Activated naive CD4-positive, alpha-beta T cell treated with anti-CD3 and anti-CD28 coated beads, Interleukin-2, amount 10 ng/mL, durations not matched to agents 7 days and 5 days (primary cell): ENCODE measurements around the gene CLDN10.
"Not testable (repeated sequence)": the region's sequence is repeated elsewhere in the genome, so short reads cannot be mapped to it uniquely, and the experiment has no call there.

Experiments used
- CTCF ChIA-PET: fragments of 350-600 bp; sonication (Branson Sonifier 250); formaldehyde crosslinking; loops from one replicate; lab custom pipeline; 2021; ENCODE audit warnings: antibody characterized with exemption; lab: Charles Lee
- DNase-seq: peaks from one replicate; pipeline ENCODE4 v3.0.0-alpha.2; 2020
- H3K27ac Mint-ChIP-seq: one replicate; pipeline ENCODE4 v1.8.0; 2021; ENCODE audit warnings: mild to moderate bottlenecking, moderate library complexity, mixed read lengths
- H3K27me3 Mint-ChIP-seq: one replicate; pipeline ENCODE4 v1.8.0; 2021; ENCODE audit warnings: mild to moderate bottlenecking, mixed read lengths
- H3K36me3 Mint-ChIP-seq: one replicate; pipeline ENCODE4 v1.8.0; 2021; ENCODE audit warnings: mixed read lengths
- H3K4me1 Mint-ChIP-seq: one replicate; pipeline ENCODE4 v1.8.0; 2021; ENCODE audit warnings: mixed read lengths
- H3K4me3 Mint-ChIP-seq: one replicate; pipeline ENCODE4 v1.8.0; 2021; ENCODE audit warnings: mild to moderate bottlenecking, moderate library complexity, mixed read lengths
- H3K9me3 Mint-ChIP-seq: one replicate; pipeline ENCODE4 v1.8.0; 2021; ENCODE audit warnings: mixed read lengths

The CLDN10 gene

DNA sequence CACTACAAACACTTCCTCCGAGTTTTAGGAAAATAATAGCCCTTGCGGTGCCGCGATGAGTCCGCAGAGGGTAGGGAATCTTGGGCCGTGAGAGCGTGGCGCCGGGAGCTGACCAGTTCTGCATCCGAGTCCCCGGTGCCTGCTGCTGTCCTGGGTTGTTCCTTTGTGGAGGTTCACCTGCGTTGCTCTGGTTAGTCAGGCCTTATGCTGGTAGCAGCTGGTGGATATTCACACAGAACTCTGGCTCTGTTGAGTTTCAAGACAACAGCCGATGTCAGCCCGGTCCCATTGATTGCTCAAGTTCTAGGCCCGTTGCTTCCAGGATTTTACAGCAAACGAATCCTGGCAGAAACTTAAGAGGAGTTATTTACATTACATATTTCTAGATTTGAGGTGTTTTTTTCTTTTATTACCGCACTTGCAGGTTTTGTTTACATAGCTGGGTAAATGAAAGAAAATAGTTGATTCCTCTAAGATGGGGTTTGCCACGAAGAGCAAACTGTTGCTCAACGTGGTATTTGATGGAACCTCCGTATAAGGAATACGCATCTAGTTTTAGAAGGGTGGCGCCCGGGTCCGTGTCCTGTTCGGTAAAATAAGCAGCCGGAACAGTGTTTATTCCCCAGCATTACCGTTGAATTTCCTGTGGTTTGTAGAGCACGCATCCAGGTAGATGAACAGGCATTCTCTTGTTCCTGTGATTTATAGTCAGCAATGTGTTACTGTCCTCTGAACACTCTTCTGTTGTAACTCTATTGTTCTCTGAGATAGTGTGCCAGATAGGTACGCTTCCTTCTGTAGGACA lies 1.3 kb downstream of the CLDN10 start:
- CTCF ChIA-PET, result interaction anchor here (1.0 kb wide), 1 partner anchor 280 kb away, joined by 4 read pairs; no protein-coding TSS in a partner anchor
- DNase-seq, result no peak
- Mint-ChIP-seq H3K9me3 (no peaks in the 10 kb centered on the region), H3K27ac (no peak overlapping the region), H3K36me3 (no peaks in the 10 kb centered on the region), H3K4me1 (peaks cover 16% of the 10 kb centered on the region), H3K4me3 (no peak overlapping the region), H3K27me3 (peaks cover 55% of the 10 kb centered on the region)

DNA sequence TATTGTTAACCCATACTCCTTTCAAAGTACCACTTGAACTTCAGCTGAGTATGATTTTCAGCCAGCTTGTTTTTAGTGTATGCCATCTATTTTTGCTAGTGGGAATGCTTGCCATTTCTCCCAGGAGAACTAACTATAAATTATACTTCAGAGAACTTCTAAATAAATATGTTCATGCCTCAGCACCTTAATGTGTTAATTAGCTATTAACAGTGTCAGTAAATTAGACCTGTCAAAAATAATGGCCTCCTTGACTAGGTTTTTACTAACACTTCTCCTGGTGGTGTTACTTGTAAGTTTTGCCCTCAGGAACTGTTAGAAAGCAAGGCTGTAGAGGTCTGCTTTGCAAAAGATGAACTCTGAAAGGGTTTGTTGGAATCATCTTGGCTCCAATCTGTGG lies 4.5 kb downstream of the CLDN10 start:
- peaks cover 43% of the 10 kb centered on the region for H3K27me3 Mint-ChIP-seq
- CTCF ChIA-PET, result no interaction called here

GRCh38 chr13:95559100-95559499 lies 6.6 kb downstream of the CLDN10 start:
- no peaks in the 10 kb centered on the region for H3K9me3 Mint-ChIP-seq
- no peak overlapping the region for H3K27ac Mint-ChIP-seq
- CTCF ChIA-PET, result no interaction called here
- H3K36me3 Mint-ChIP-seq, result no peaks in the 10 kb centered on the region
- DNase-seq, result no peak
- H3K4me1 Mint-ChIP-seq, result peaks cover 4% of the 10 kb centered on the region
- no peak overlapping the region for H3K4me3 Mint-ChIP-seq
- peaks cover 25% of the 10 kb centered on the region for H3K27me3 Mint-ChIP-seq

More for the DNA sequence above, 4.5 kb downstream of the CLDN10 start:
- Mint-ChIP-seq H3K9me3 (no peaks in the 10 kb centered on the region), H3K4me3 (no peak overlapping the region), H3K36me3 (no peaks in the 10 kb centered on the region), H3K27ac (no peak overlapping the region), H3K4me1 (peaks cover 11% of the 10 kb centered on the region)
- no peak for DNase-seq

DNA sequence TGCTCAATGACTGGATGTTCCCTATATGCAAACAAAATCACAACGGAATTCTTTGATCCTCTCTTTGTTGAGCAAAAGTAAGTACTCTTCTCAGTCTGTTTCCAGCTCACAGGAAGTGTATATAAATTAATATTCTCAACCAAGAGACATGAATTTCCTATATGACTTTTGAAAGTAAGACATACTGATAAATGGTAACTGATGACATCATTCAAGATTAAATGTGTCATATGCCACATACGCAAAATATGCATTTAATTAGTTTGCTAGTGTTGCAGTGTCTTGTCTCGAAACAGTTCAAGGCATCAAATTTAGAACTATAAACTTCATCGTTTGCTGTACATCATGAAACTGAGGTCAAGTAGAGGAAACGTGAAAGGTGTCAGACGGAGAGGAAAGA lies 7.9 kb downstream of the CLDN10 start:
- no peaks in the 10 kb centered on the region for H3K36me3 Mint-ChIP-seq
- CTCF ChIA-PET, result no interaction called here
- no peaks in the 10 kb centered on the region for H3K4me1 Mint-ChIP-seq
- H3K27me3 Mint-ChIP-seq, result peaks cover 21% of the 10 kb centered on the region
- H3K4me3 Mint-ChIP-seq, result no peak overlapping the region
- no peaks in the 10 kb centered on the region for H3K9me3 Mint-ChIP-seq
- no peak overlapping the region for H3K27ac Mint-ChIP-seq
- DNase-seq, result no peak

DNA sequence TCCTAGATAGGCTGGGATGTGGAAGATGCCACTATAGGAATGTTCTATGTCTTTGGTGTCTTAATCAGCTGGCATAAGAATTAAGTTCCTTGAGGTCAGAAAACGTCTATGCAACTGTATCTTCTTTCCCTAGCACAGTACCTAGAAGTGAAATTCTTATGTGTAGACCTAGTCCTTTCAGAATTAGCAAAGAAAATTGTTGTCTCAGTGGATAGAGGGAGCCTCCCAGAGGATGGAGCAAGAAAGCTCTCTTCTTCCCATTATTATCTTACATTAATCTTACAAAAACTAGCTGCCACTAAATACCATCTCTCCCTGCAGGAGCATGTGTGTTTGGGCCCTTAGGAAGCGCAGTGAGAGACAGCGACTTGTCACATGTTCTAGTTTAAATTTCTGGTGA lies 11.6 kb downstream of the CLDN10 start:
- no peak overlapping the region for H3K4me3 Mint-ChIP-seq
- no peaks in the 10 kb centered on the region for H3K36me3 Mint-ChIP-seq
- no peaks in the 10 kb centered on the region for H3K9me3 Mint-ChIP-seq
- peaks cover 3% of the 10 kb centered on the region for H3K27me3 Mint-ChIP-seq
- H3K27ac Mint-ChIP-seq, result no peak overlapping the region
- no peak for DNase-seq
- CTCF ChIA-PET, result interaction anchor here (1.0 kb wide), 1 partner anchor 27 kb away, joined by 3 read pairs; no protein-coding TSS in a partner anchor
- H3K4me1 Mint-ChIP-seq, result no peaks in the 10 kb centered on the region

DNA sequence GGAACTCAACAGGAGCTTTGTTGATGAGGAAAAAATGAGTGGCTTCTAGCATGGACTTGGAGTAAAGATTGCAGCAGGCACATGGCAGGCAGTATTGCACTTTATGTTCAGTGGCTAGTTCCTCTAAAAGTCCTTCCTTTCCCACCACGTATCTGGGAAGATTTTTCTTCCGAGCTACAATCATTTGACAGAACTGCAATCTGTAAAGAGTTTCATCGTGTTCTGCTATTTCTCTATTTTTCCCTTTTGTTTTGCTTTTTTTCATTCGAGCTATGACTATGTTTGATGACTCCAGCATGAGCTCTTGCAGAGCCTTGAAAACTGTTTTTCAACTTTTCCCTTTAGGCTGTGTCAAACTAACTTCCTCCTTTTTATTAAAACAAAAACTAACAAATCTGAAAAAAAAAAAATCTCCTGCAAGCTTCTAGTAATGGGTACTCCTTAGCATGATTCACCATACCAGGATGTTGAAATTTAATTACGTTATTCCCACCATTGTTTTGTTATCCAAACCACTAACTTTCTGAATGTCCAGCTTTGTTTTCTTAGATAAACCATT lies 12.3 kb downstream of the CLDN10 start:
- Mint-ChIP-seq H3K4me3 (no peak overlapping the region), H3K36me3 (no peaks in the 10 kb centered on the region), H3K27me3 (peaks cover 3% of the 10 kb centered on the region), H3K4me1 (no peaks in the 10 kb centered on the region), H3K9me3 (no peaks in the 10 kb centered on the region), H3K27ac (no peak overlapping the region)
- DNase-seq, result no peak
- CTCF ChIA-PET, result interaction anchor here (1.0 kb wide), 1 partner anchor 28 kb away, joined by 3 read pairs; no protein-coding TSS in a partner anchor

DNA sequence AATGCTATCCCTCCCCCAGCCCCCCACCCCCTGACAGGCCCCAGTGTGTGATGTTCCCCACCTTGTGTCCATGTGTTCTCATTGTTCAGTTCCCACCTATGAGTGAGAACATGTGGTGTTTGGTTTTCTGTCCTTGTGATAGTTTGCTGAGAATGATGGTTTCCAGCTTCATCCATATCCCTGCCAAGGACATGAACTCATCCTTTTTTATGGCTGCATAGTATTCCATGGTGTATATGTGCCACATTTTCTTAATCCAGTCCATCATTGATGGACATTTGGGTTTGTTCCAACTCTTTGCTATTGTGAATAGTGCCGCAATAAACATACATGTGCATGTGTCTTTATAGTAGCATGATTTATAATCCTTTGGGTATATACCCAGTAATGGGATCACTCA lies 13.2 kb downstream of the CLDN10 start:
- H3K4me3 Mint-ChIP-seq, DNase-seq, H3K9me3 Mint-ChIP-seq, H3K27me3 Mint-ChIP-seq, H3K27ac Mint-ChIP-seq, H3K4me1 Mint-ChIP-seq, H3K36me3 Mint-ChIP-seq, CTCF ChIA-PET: not testable (repeated sequence)

DNA sequence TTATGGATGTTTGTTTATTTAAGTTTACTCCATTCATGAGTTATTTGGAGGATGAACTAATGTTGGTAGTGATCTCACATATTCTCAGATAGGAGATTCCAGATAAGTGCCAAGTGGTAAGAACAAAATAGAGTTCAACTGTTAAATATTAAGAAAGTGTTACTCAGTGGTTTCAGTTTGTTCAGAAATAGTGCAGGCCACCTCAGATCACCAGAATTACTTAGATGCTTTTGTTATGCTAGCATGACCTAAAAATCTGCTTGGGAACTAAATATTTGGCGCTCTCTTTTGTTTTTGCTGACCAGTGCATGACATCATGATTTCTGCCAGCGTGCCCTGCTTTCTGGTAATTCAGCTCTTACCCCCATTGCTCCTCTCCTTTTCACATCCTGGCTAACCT lies 15.6 kb downstream of the CLDN10 start:
- no peak overlapping the region for H3K27ac Mint-ChIP-seq
- no peaks in the 10 kb centered on the region for H3K9me3 Mint-ChIP-seq
- CTCF ChIA-PET, result no interaction called here
- H3K27me3 Mint-ChIP-seq, result no peaks in the 10 kb centered on the region
- no peaks in the 10 kb centered on the region for H3K36me3 Mint-ChIP-seq
- H3K4me1 Mint-ChIP-seq, result no peaks in the 10 kb centered on the region
- no peak overlapping the region for H3K4me3 Mint-ChIP-seq
- DNase-seq, result no peak

DNA sequence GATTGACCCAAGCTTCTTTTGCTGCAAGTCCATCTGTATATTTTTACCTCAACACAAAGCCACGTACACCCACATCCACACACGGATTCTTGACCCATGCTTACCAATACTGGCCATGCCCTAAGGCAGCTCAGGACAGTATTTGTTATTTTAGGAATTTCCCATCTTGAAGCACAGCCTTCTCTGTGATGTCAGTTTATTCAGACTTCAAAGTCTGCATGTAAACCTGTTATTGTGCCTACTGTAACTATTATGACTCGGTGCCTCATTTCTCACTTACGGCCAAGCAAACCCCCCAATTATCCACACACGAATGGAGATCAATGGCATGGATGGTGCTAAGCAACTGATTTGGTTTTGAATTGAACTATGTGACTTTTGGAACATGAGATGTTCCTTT lies 17.5 kb downstream of the CLDN10 start:
- no peaks in the 10 kb centered on the region for H3K9me3 Mint-ChIP-seq
- H3K4me1 Mint-ChIP-seq, result no peaks in the 10 kb centered on the region
- H3K27ac Mint-ChIP-seq, result no peak overlapping the region
- DNase-seq, result no peak
- no peaks in the 10 kb centered on the region for H3K36me3 Mint-ChIP-seq
- H3K4me3 Mint-ChIP-seq, result no peak overlapping the region
- H3K27me3 Mint-ChIP-seq, result no peaks in the 10 kb centered on the region
- CTCF ChIA-PET, result no interaction called here

GRCh38 chr13:95571941-95572340 lies 19.4 kb downstream of the CLDN10 start:
- no peaks in the 10 kb centered on the region for H3K36me3 Mint-ChIP-seq
- no peak for DNase-seq
- CTCF ChIA-PET, result no interaction called here
- no peaks in the 10 kb centered on the region for H3K9me3 Mint-ChIP-seq
- H3K4me3 Mint-ChIP-seq, result no peak overlapping the region
- H3K27me3 Mint-ChIP-seq, result peaks cover 3% of the 10 kb centered on the region
- no peaks in the 10 kb centered on the region for H3K4me1 Mint-ChIP-seq
- H3K27ac Mint-ChIP-seq, result no peak overlapping the region

DNA sequence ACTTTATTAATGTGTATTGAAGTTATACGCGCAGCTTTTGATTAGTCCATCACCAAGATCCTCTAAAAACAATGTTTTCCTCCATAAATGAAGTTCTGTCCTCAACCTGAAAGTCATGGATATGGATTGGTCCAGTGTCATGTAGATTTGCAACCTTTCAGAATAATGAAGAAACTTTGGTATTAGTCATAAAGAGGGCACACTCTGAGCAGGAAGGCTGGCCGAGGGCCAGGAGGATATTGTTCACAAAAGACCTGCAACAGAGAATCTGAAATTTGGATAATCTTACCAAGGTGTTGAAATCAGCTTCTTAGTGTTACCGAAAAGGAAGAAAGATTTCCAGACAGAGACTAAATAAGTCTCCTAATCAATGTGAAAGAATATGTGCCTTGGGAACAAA lies 20.7 kb downstream of the CLDN10 start:
- no peak for DNase-seq
- Mint-ChIP-seq H3K9me3 (no peaks in the 10 kb centered on the region), H3K27me3 (peaks cover 3% of the 10 kb centered on the region), H3K4me3 (no peak overlapping the region), H3K4me1 (no peaks in the 10 kb centered on the region), H3K36me3 (no peaks in the 10 kb centered on the region), H3K27ac (no peak overlapping the region)
- CTCF ChIA-PET, result interaction anchor here (1.1 kb wide), 1 partner anchor 10 kb away, joined by 3 read pairs; no protein-coding TSS in a partner anchor

DNA sequence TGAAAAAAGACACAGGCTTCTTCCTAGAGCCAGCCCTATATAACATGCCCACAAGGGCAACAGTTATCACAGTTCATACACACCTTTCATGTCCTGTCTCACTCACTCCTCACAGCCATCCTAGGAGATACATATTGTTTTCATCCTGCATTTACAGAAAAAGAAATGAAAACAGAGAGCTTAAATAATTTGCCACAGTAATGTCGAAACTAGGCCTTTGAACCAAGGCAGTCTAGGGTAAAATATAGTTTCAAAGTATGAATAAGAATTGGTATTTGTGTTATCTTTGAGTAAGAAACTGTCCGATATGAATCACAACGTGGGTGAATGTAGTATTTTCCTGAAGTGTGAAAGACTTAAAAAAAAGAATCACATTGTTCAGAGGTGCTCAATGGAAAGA lies 26.8 kb downstream of the CLDN10 start:
- Mint-ChIP-seq H3K27me3 (peaks cover 3% of the 10 kb centered on the region), H3K9me3 (no peaks in the 10 kb centered on the region), H3K4me1 (no peaks in the 10 kb centered on the region), H3K36me3 (no peaks in the 10 kb centered on the region), H3K27ac (no peak overlapping the region), H3K4me3 (no peak overlapping the region)
- CTCF ChIA-PET, result no interaction called here
- DNase-seq, result no peak

- H3K9me3 Mint-ChIP-seq, result no peaks in the 10 kb centered on the region
- no peaks in the 10 kb centered on the region for H3K27me3 Mint-ChIP-seq
- H3K27ac Mint-ChIP-seq, result no peak overlapping the region
- no peaks in the 10 kb centered on the region for H3K4me1 Mint-ChIP-seq
- CTCF ChIA-PET, result no interaction called here
- H3K36me3 Mint-ChIP-seq, result no peaks in the 10 kb centered on the region
- no peak for DNase-seq
- no peak overlapping the region for H3K4me3 Mint-ChIP-seq
These were observed 33.3 kb downstream of the CLDN10 start for GRCh38 chr13:95585867-95586266.

GRCh38 chr13:95588134-95588533 lies 35.6 kb downstream of the CLDN10 start:
- Mint-ChIP-seq H3K4me1 (no peaks in the 10 kb centered on the region), H3K27ac (no peak overlapping the region), H3K36me3 (no peaks in the 10 kb centered on the region), H3K27me3 (no peaks in the 10 kb centered on the region), H3K4me3 (no peak overlapping the region), H3K9me3 (no peaks in the 10 kb centered on the region)
- no peak for DNase-seq
- CTCF ChIA-PET, result no interaction called here

- CTCF ChIA-PET, result no interaction called here
These were observed 36.2 kb downstream of the CLDN10 start for GRCh38 chr13:95588721-95589120.

More at GRCh38 chr13:95588721-95589120, 36.2 kb downstream of the CLDN10 start:
- Mint-ChIP-seq H3K27me3 (no peaks in the 10 kb centered on the region), H3K27ac (no peak overlapping the region), H3K9me3 (no peaks in the 10 kb centered on the region), H3K4me1 (no peaks in the 10 kb centered on the region), H3K36me3 (no peaks in the 10 kb centered on the region), H3K4me3 (no peak overlapping the region)
- no peak for DNase-seq
